DND-41 (cell line): ENCODE measurements around the gene NF1.

Experiments used
- ATAC-seq: fragments of 200-7000 bp; cut with Tn5 transposase; 3 replicates; pipeline ENCODE4 v1.9.1; 2021; ENCODE audit warnings: low read depth; ENCODE audit not compliant: insufficient read depth
- DNase-seq: peaks from one replicate; pipeline ENCODE4 v3.0.0-alpha.2; 2020
- H2AFZ ChIP-seq: 2 replicates; pipeline ENCODE4 v1.6.0; 2012; ENCODE audit warnings: low read depth, low read length
- H3K27ac ChIP-seq: 2 replicates; pipeline ENCODE4 v1.5.1; 2012; ENCODE audit warnings: low read length, inconsistent platforms
- H3K27me3 ChIP-seq: fragments of 200-600 bp; sonication (generic); 2 replicates; pipeline ENCODE4 v1.6.0; 2012; ENCODE audit warnings: low read length, mild to moderate bottlenecking, inconsistent platforms; ENCODE audit not compliant: insufficient read depth, poor library complexity
- H3K36me3 ChIP-seq: 2 replicates; pipeline ENCODE4 v1.5.1; 2012; ENCODE audit warnings: low read length, inconsistent platforms; ENCODE audit not compliant: insufficient read depth
- H3K4me1 ChIP-seq: 2 replicates; pipeline ENCODE4 v1.5.1; 2012; ENCODE audit warnings: mild to moderate bottlenecking, low read length; ENCODE audit not compliant: insufficient read depth
- H3K4me2 ChIP-seq: 2 replicates; pipeline ENCODE4 v1.6.0; 2012; ENCODE audit warnings: mild to moderate bottlenecking, moderate library complexity, low read length, inconsistent platforms; ENCODE audit not compliant: insufficient read depth
- H3K4me3 ChIP-seq, 2 experiments: fragments of 200-600 bp in 1 of 2; shearing (Covaris generic) in 1 of 2; 2 replicates each; pipeline ENCODE4 v1.5.1; 2012 to 2016; ENCODE audit warnings: inconsistent platforms in 2 of 2, low read length in 2 of 2, mild to moderate bottlenecking in 2 of 2, low read depth in 1 of 2, moderate library complexity in 1 of 2
- H3K79me2 ChIP-seq: 2 replicates; pipeline ENCODE4 v1.6.0; 2012; ENCODE audit warnings: low read length, inconsistent platforms; ENCODE audit not compliant: insufficient read depth
- H3K9ac ChIP-seq: 2 replicates; pipeline ENCODE4 v1.6.0; 2012; ENCODE audit warnings: low read depth, mild to moderate bottlenecking, inconsistent platforms, low read length, moderate library complexity
- H3K9me3 ChIP-seq: 2 replicates; pipeline ENCODE4 v1.5.1; 2012; ENCODE audit warnings: low read length, moderate library complexity, mild to moderate bottlenecking, inconsistent platforms; ENCODE audit not compliant: insufficient read depth, severe bottlenecking
- H4K20me1 ChIP-seq: 2 replicates; pipeline ENCODE4 v1.6.0; 2012; ENCODE audit warnings: low read length; ENCODE audit not compliant: insufficient read depth
- EZH2 ChIP-seq: IDR thresholded peaks from 3 replicates; pipeline ENCODE4 v1.6.1; 2012; ENCODE audit warnings: borderline replicate concordance, low read depth, mild to moderate bottlenecking, moderate library complexity, low read length, inconsistent platforms; ENCODE audit not compliant: severe bottlenecking
- TF ChIP-seq, protein P1 (sequence below): IDR thresholded peaks from 2 replicates; pipeline ENCODE4 v1.5.1; 2012; ENCODE audit warnings: borderline replicate concordance, low read length, moderate library complexity, mild to moderate bottlenecking; ENCODE audit not compliant: poor library complexity, severe bottlenecking; ENCODE audit errors: extremely low read depth

NF1 gene

DNA sequence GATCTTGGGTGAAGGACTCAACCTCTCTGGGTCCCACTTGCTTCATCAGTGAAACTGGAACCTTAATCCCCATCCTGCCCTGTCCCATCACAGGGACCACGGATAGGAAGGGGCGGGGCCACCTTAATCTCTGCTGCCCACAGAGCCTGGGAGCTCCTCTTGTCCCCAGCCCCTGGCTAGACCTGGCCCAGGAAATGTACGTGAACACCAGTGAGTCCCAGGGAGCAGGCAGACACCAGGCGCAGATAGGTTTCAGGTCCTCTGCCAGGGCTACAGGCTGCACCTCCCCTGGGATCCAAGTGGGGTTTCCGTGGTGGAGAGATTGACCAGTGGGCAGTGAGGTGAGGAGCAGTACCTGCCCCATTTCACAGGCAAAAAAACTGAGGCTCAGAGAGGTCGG is 317.7 kb downstream of the NF1 start:
- Histone ChIP-seq H4K20me1 (no peaks in the 10 kb centered on the region; the same call in 1 of the 2 replicates), H3K9ac (no peak overlapping the region), H3K9me3 (no peaks in the 10 kb centered on the region), H3K4me3 (no peak overlapping the region), H3K27me3 (peaks cover 12% of the 10 kb centered on the region), H3K4me1 (no peaks in the 10 kb centered on the region), H3K36me3 (no peaks in the 10 kb centered on the region), H2AFZ (no peak overlapping the region), H3K79me2 (no peaks in the 10 kb centered on the region), H3K4me2 (no peak overlapping the region), H3K27ac (no peak overlapping the region)
- DNase-seq (no peak), ATAC-seq (no peak)
- TF ChIP-seq, protein P1, sequence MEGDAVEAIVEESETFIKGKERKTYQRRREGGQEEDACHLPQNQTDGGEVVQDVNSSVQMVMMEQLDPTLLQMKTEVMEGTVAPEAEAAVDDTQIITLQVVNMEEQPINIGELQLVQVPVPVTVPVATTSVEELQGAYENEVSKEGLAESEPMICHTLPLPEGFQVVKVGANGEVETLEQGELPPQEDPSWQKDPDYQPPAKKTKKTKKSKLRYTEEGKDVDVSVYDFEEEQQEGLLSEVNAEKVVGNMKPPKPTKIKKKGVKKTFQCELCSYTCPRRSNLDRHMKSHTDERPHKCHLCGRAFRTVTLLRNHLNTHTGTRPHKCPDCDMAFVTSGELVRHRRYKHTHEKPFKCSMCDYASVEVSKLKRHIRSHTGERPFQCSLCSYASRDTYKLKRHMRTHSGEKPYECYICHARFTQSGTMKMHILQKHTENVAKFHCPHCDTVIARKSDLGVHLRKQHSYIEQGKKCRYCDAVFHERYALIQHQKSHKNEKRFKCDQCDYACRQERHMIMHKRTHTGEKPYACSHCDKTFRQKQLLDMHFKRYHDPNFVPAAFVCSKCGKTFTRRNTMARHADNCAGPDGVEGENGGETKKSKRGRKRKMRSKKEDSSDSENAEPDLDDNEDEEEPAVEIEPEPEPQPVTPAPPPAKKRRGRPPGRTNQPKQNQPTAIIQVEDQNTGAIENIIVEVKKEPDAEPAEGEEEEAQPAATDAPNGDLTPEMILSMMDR = no peak
- no peak for TF ChIP-seq EZH2

DNA sequence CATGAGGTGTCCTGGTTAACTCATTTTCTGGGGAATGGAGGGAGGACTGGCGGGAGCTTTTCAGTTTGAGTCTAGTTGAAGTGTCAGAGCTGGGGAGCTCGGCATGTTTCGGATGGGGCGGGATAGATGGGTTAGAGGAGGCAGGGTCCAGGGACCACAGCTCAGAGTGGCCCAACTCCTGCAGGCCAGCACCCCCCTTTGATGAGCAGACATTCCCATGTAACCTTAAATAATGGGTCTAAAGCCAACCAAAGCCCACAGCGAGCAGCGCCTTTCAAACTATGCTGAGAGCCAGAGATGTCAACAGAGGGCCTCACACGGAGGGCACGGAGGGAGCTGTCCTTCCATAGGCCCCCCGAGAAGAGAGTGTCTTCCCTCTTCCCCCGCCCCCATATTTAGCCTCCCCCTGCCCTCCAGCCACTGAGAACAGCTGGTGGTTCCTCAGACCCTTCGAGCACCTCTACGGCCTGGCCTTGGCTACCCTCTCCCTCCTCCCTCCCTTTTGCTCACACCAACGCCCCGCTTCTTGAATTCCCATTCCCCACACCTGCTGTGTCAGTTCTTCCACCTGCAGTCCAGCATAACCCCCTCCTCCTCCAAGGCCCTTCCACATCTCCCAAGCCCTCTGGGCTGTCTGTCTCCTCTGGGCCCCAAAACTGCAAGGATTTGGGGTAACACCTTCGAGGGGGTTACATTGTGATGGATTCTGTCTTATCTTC is 318.5 kb downstream of the NF1 start:
- Histone ChIP-seq H3K79me2 (no peaks in the 10 kb centered on the region), H3K27ac (no peak overlapping the region), H4K20me1 (no peaks in the 10 kb centered on the region; the same call in 1 of the 2 replicates), H3K27me3 (peaks cover 12% of the 10 kb centered on the region), H3K4me2 (no peak overlapping the region), H3K9ac (no peak overlapping the region), H3K36me3 (no peaks in the 10 kb centered on the region), H3K4me3 (no peak overlapping the region), H3K4me1 (no peaks in the 10 kb centered on the region), H3K9me3 (no peaks in the 10 kb centered on the region), H2AFZ (no peak overlapping the region)
- no peak for DNase-seq
- ATAC-seq = no peak
- TF ChIP-seq EZH2 = no peak
- TF ChIP-seq, protein P1 = no peak

DNA sequence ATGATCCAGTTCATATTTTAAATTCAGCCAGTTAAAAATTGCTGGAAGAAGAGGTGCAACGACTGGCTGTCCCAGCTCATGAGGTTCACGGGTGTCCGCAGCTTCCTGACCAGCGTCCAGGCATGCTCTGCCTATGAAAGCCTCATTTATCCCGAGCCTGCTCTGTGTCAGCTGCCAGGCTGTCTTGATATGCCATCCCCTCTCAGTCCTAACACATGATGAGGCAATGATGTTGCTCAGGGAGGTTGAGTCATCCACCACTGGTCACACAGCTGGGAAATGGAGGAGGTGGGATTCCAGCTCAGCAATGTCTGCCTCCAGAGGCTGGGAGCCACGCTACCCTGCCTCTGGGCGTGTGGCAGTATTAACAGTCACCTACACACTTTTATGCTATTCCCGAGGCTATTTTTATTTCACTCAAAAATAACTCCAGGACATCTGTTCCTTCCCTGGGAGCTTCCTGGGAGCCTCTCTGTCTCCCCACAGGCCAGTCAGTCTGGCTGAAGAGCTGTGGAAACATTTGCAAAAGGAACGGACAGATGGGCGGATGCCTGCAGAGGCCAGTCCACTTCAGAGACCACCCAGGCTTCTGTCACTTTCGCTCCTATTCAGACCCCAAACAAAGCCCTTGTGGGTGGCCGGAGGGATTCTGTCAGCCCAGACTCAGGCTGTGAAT is 319.2 kb downstream of the NF1 start:
- ATAC-seq = no peak
- H3K4me2 ChIP-seq = no peak overlapping the region
- H3K4me1 ChIP-seq = no peaks in the 10 kb centered on the region
- no peaks in the 10 kb centered on the region for H3K36me3 ChIP-seq
- H3K9ac ChIP-seq = no peak overlapping the region
- H3K4me3 ChIP-seq = no peak overlapping the region
- TF ChIP-seq, protein P1 = no peak
- no peak for TF ChIP-seq EZH2
- H3K27ac ChIP-seq = no peak overlapping the region
- H3K9me3 ChIP-seq = no peaks in the 10 kb centered on the region
- no peak overlapping the region for H2AFZ ChIP-seq
- DNase-seq = no peak
- peaks cover 12% of the 10 kb centered on the region for H3K27me3 ChIP-seq
- no peaks in the 10 kb centered on the region; the same call in 1 of the 2 replicates for H4K20me1 ChIP-seq
- H3K79me2 ChIP-seq = no peaks in the 10 kb centered on the region
